ENCODE data around the gene GUCD1.
"Not testable (repeated sequence)": the region's sequence is repeated elsewhere in the genome, so short reads cannot be mapped to it uniquely, and the experiment has no call there.

GUCD1 gene

GRCh38 chr22:24554313-24555164 lies at the start of gene GUCD1:
GUCD1 (minus strand) TSS chr22:24555138; CDS start chr22:24554991, 147 bp downstream.
- DNase-seq = no peak

- DNase-seq = not testable (repeated sequence)
Observed at GRCh38 chr22:24603770-24604629, 49.1 kb upstream of the GUCD1 start.

GRCh38 chr22:24602847-24603769 lies 48.2 kb upstream of the GUCD1 start, which contains the start of gene GGT1:
GGT1 (plus strand) TSS chr22:24603193; CDS start chr22:24611082, 7,889 bp downstream.
- not testable (repeated sequence) for DNase-seq

- not testable (repeated sequence) for DNase-seq
Observed at GRCh38 chr22:24602105-24602749, 47.3 kb upstream of the GUCD1 start.

GRCh38 chr22:24601217-24602104 lies 46.5 kb upstream of the GUCD1 start:
- no peak for DNase-seq

- DNase-seq = not testable (repeated sequence)
Observed at GRCh38 chr22:24599958-24600715, 45.2 kb upstream of the GUCD1 start.

GRCh38 chr22:24599514-24599913 lies 44.6 kb upstream of the GUCD1 start:
- DNase-seq = no peak

GRCh38 chr22:24597076-24597475 lies 42.1 kb upstream of the GUCD1 start:
- DNase-seq = not testable (repeated sequence)

- no peak for DNase-seq
Observed at GRCh38 chr22:24595863-24596262, 40.9 kb upstream of the GUCD1 start.

GRCh38 chr22:24595228-24595627 lies 40.3 kb upstream of the GUCD1 start:
- DNase-seq = no peak

- DNase-seq = no peak
Observed at GRCh38 chr22:24594569-24595120, 39.7 kb upstream of the GUCD1 start.

GRCh38 chr22:24593836-24594568 lies 39.1 kb upstream of the GUCD1 start:
- DNase-seq = no peak

- not testable (repeated sequence) for DNase-seq
Observed at GRCh38 chr22:24593559-24593835, 38.6 kb upstream of the GUCD1 start.

- DNase-seq = peak; percentile 60
Observed at GRCh38 chr22:24592851-24593558, 38.1 kb upstream of the GUCD1 start, which contains the start of gene LRRC75B. LRRC75B (minus strand) TSS chr22:24593073; CDS start chr22:24593039, 34 bp downstream.

GRCh38 chr22:24592058-24592850 lies 37.3 kb upstream of the GUCD1 start:
- no peak for DNase-seq

GRCh38 chr22:24591286-24591830 lies 36.4 kb upstream of the GUCD1 start:
- DNase-seq = no peak

GRCh38 chr22:24590596-24591173 lies 35.7 kb upstream of the GUCD1 start:
- DNase-seq = no peak
